LNCAP (cell line): Measurements from ENCODE around the gene NTRK3.

ENCODE experiments used
- TF ChIP-seq, protein P1 (sequence below): fragments of 450-650 bp; IDR thresholded peaks from 2 replicates; pipeline ENCODE4 v1.5.1; 2017; ENCODE audit warnings: mild to moderate bottlenecking

The NTRK3 gene

DNA sequence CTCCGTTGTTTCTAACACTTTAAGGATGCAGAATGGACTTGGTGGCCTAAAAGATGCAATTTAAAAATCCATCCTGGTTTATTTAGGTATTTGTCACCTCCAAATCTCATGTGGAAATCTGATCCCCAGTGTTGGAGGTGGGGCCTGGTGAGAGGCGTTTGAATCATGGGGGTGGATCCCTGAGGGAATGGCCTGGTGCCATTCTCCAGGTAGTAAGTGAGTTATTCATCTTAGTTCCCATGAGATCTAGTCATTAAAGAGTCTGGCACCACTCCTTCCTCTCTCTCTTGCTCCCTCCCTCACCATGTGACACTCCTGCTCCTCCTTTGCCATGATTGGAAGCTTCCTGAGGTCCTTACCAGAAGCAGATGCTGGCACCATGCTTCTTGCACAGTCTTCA lies 339.1 kb downstream of the NTRK3 start:
- TF ChIP-seq, protein P1, sequence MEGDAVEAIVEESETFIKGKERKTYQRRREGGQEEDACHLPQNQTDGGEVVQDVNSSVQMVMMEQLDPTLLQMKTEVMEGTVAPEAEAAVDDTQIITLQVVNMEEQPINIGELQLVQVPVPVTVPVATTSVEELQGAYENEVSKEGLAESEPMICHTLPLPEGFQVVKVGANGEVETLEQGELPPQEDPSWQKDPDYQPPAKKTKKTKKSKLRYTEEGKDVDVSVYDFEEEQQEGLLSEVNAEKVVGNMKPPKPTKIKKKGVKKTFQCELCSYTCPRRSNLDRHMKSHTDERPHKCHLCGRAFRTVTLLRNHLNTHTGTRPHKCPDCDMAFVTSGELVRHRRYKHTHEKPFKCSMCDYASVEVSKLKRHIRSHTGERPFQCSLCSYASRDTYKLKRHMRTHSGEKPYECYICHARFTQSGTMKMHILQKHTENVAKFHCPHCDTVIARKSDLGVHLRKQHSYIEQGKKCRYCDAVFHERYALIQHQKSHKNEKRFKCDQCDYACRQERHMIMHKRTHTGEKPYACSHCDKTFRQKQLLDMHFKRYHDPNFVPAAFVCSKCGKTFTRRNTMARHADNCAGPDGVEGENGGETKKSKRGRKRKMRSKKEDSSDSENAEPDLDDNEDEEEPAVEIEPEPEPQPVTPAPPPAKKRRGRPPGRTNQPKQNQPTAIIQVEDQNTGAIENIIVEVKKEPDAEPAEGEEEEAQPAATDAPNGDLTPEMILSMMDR, result no peak

DNA sequence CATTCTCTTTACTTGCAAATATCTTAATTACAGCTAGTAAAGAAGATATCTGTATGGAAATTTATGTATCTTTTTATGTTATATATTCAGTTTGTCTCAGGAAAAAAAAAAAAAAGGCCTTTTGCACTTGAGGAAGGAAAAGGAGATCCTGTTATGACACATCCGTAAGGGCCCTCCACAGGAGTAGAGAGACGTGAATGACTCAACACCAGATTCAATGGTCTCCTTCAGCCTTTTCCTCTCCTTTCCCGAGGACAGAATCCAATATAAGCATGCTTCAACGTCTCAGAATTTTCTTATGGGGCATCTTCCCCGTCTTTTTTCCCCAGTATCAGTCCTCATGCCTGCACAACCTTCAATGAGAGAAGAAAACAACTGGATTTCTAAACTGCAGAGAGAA lies 340.3 kb downstream of the NTRK3 start:
- TF ChIP-seq, protein P1, result no peak

GRCh38 chr15:87910301-87910700 lies 346.2 kb downstream of the NTRK3 start:
- TF ChIP-seq, protein P1, result no peak

GRCh38 chr15:87907676-87908446 lies 348.7 kb downstream of the NTRK3 start:
- TF ChIP-seq, protein P1, result no peak

DNA sequence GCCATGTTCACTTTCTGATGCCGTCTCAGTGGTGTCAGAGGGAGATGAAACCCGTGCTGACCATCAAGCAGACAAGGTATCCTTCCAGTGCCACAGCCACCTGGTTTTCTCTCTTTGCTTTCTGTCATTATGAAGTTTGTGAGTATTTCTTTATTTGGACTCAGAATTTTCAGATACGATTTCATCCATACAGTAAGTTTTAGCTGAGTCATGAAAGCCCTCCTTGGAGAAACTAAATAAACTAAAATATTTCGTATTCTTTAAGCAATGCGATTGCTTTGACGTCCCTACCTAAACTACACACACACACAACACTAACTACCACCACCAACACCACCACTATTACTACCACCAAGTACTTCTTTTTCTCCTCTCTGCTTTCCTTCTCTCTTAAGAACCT lies 350.1 kb downstream of the NTRK3 start:
- TF ChIP-seq, protein P1, result no peak

DNA sequence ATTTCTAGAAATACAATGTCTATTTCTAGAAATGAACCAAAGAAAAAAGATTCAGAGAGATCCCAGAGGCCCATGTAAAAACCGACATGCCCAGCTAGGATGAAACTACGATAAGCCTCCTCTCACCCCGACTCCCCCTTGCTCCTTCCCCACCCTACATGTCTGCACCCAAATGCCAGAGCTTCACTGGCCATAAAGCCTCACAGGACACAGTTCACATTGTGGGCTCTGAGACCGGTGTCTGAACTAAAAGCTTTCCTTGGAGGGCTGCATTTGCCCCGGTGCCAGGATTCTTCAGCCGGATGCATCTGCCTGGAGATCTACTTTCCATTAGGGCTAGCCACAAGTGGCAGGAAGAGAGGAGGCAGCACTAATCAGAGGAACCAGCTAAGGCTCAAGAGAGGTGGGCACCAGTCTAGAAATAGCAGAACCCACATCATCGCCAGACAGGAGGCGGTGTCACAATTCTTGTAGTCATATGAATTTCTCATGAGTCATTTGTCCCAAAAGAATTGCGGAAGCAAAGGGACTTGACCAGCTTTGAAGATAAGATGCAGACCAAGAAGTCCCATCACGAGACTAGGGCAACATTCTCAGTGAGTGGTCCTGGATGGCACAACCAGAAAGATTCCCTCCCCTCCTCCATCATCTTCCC lies 353.6 kb downstream of the NTRK3 start:
- TF ChIP-seq, protein P1, result no peak

DNA sequence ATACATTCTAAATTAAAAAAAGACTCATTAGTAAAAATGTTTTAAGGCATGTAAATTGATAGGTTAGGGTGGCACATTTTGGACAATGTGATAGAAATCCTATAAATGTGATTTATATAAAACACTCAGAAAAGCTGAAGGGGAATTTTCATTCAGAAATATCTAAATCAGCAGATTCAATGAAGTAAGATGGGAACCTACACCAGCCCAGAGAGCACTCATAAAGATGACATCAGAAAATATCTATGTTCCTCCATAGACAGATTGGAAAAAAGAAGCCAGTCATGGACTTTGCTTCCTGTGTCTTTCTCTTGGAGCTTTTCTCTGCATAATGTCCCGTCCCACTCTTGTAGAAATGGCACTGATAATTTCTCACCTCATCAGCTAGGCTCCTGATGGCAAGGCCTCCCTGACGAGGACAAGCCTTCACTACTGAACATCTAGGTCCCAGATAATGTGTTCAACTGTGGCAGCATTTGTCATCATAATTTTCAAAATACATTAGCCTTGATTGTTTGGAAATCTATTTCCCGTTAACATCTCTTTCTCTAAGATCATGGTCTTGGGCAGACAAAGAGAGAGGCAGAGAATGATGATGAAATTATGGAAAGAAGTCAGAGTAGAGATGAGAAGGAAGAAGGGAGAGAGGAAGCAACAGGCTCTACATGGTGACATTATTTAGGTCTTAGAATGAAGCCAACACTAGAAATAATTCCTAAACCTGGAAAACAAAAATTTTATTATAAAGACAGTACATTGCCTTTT lies 354.4 kb downstream of the NTRK3 start:
- TF ChIP-seq, protein P1, result no peak
